ENCODE data around the gene SMARCD3.

SMARCD3 gene

GRCh38 chr7:151248346-151249033 is at the start of gene SMARCD3:
Gene SMARCD3 (minus strand): TSS chr7:151248694. CDS start chr7:151248562, 132 bp downstream.
- peak; percentile 57 for DNase-seq (ENCODE audit: low read depth)

GRCh38 chr7:151296202-151296992 is 47.9 kb upstream of the SMARCD3 start:
- no peak for DNase-seq (ENCODE audit: low read depth)

GRCh38 chr7:151292850-151293249 is 44.4 kb upstream of the SMARCD3 start:
- DNase-seq (ENCODE audit: low read depth): no peak

- no peak for DNase-seq (ENCODE audit: low read depth)
These were observed 42.7 kb upstream of the SMARCD3 start for GRCh38 chr7:151291206-151291605.

GRCh38 chr7:151290355-151290760 is 41.9 kb upstream of the SMARCD3 start:
- no peak for DNase-seq (ENCODE audit: low read depth)

GRCh38 chr7:151289891-151290290 is 41.4 kb upstream of the SMARCD3 start:
- no peak for DNase-seq (ENCODE audit: low read depth)

GRCh38 chr7:151286148-151286547 is 37.7 kb upstream of the SMARCD3 start:
- DNase-seq (ENCODE audit: low read depth): peak; percentile 27

- DNase-seq (ENCODE audit: low read depth): no peak
These were observed 34.8 kb upstream of the SMARCD3 start for GRCh38 chr7:151283302-151283701.

- no peak for DNase-seq (ENCODE audit: low read depth)
These were observed 33.6 kb upstream of the SMARCD3 start for GRCh38 chr7:151282111-151282510.

- DNase-seq (ENCODE audit: low read depth): no peak
These were observed 33.2 kb upstream of the SMARCD3 start for GRCh38 chr7:151281686-151282085.

GRCh38 chr7:151280388-151281019 is 32.0 kb upstream of the SMARCD3 start:
- no peak for DNase-seq (ENCODE audit: low read depth)

GRCh38 chr7:151279868-151280267 is 31.4 kb upstream of the SMARCD3 start:
- no peak for DNase-seq (ENCODE audit: low read depth)

- DNase-seq (ENCODE audit: low read depth): no peak
These were observed 30.5 kb upstream of the SMARCD3 start for GRCh38 chr7:151278949-151279348.

GRCh38 chr7:151277631-151278030 is 29.1 kb upstream of the SMARCD3 start:
- no peak for DNase-seq (ENCODE audit: low read depth)

GRCh38 chr7:151276666-151277590 is 28.4 kb upstream of the SMARCD3 start:
- peak; percentile 69 for DNase-seq (ENCODE audit: low read depth)

- DNase-seq (ENCODE audit: low read depth): no peak
These were observed 27.5 kb upstream of the SMARCD3 start for GRCh38 chr7:151275813-151276577.

- DNase-seq (ENCODE audit: low read depth): no peak
These were observed 26.7 kb upstream of the SMARCD3 start for GRCh38 chr7:151274936-151275812.

- no peak for DNase-seq (ENCODE audit: low read depth)
These were observed 25.9 kb upstream of the SMARCD3 start for GRCh38 chr7:151274396-151274795.

GRCh38 chr7:151273651-151274390 is 25.3 kb upstream of the SMARCD3 start:
- DNase-seq (ENCODE audit: low read depth): no peak
